Stimulated activated CD8-positive, alpha-beta memory T cell treated with anti-CD3 and anti-CD28 coated beads, Interleukin-7, amount 100 ng/mL, for 1 hour (primary cell): Measurements from ENCODE around the gene RPS19BP1.

Experiments
- DNase-seq, 2 donors: peaks; one replicate each; pipeline ENCODE4 v3.0.0-alpha.2; 2020; ENCODE audit warnings: low read depth in 2 of 2

Gene RPS19BP1, protein sequence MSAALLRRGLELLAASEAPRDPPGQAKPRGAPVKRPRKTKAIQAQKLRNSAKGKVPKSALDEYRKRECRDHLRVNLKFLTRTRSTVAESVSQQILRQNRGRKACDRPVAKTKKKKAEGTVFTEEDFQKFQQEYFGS

GRCh38 chr22:39532215-39533073 lies at the start of gene RPS19BP1:
RPS19BP1 (minus strand) TSS chr22:39532748; CDS start chr22:39532738, 10 bp downstream.
- DNase-seq, result peak; percentile 96 to 98

DNA sequence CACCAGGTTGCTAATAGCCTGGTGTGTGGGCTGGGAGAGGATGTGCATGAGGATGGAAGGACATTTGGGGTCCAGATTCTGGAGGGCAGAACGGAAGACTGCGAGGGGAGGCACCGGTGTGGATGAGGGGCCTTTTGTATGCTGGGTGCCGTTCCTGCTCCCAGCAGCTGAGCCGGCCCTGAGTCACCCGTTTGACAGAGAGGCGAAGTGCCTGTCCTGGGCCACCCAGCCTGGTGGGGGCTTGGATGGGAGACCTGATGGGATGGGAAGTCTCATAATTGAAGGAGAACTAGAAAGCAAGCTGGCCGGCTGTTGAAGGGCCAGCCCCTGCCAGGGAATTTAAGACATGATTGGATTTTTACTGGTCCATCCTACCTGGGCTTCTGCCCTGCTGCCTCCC lies 48.8 kb upstream of the RPS19BP1 start:
- no peak for DNase-seq

GRCh38 chr22:39580795-39581194 lies 48.2 kb upstream of the RPS19BP1 start:
- no peak for DNase-seq

DNA sequence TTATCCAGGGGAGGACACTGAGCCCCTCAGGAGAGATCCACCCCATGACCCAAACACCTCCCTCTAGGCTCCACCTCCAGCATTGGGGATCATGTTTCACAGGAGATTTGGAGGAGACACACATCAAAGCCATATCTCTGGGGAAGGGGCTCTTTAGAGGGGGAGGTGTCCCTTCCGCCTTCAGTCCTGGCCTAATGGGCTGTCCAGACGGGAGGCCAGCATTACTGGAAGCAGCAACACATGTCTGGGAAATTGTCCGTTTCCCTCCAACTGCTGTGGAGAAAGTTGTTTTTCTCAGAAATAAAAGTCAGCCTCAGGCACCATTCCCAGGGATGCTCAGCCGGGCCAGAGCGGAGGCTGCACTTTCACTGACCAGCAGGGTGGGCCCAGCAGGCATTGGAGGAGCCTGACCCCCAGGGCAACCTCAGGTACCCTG lies 47.5 kb upstream of the RPS19BP1 start:
- no peak for DNase-seq

DNA sequence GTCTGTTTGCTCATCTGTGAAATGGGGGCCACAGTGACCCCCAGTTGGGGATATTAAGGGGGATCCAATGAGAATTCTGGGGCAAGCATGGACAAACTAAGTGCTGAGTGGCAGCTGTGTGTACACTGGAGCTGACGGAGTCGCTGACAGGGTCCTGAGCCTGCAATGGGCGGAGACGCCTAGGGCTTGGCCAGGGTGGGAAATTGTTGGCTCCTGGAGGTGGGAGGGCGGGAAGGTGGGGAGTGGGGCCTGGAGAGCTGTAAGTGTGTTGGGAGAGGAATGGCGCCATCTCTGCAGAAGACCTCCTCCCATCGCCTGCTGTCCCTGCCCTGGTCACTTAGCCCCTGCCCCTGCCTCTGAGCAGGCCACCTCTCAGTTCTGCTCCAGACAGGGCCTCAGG lies 45.4 kb upstream of the RPS19BP1 start:
- DNase-seq, result no peak

GRCh38 chr22:39577366-39577765 lies 44.8 kb upstream of the RPS19BP1 start:
- DNase-seq, result no peak

GRCh38 chr22:39576027-39576426 lies 43.5 kb upstream of the RPS19BP1 start:
- no peak for DNase-seq

DNA sequence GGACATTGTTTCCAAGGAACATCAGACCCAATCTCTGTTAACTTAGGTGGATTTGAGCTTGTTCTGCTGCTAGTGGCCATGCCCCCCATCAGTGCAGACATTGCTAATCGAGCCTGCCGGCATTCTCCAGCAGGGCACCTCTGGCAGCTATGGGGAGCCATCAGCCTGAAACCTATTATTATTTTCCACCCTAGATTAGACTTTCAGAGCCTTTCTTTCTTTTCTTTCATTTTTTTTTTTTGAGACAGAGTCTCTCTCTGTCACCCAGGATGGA lies 42.9 kb upstream of the RPS19BP1 start:
- DNase-seq, result no peak

DNA sequence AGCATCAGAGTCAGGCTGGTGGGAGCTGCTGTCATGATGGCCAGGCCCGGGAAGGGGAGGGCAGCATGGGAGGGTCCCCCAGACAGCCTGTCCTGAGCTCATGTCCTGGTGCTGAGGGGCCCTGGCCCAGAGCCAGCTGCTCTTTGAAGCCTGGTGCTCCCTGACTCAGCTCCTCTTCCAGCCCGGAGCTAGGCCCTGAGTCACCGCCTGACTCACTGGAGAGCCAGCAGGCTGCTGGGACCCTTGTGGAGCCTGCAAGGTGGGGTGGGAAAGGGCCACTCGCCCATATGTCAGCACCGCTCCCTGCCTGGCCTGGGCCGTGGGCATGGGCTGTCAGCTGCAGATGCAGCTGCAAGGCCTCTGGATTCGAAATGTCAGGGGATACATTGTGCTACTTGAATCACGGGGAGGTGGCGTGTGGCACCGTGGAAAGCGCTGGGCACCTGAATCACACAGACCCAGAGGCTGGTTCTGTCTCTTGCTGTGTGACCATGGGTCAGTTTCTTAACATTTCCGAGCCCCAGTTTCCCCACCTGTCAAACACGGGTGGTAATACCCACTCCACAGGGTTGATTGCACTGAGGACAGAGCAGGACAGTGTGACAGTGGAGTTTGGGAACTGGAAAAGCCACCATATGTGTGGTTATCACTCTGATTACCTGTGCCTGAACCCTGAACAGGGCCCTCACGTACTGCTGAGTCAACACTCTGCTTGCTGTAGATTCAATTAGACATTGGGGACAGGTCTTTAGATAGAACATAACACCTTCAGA lies 42.4 kb upstream of the RPS19BP1 start:
- DNase-seq, result no peak

DNA sequence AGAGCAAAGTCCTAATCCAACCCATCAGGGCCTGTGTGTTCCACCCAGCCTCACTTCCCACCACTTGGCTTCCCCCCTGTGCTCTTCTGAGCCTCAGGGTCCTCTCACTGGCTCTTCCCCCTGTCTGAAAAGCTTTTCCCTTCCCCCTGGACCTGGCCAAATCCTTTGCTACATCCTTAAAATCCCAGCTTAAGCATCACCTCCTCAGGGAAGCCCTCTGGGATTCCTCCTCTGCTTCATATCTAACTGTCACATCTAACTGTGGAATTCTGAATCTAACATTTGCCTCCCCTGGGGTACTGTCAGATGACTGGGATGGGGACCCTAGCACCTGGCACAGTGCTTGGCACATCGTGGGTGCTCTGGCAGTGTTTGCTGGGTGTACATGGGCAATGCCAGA lies 39.0 kb upstream of the RPS19BP1 start:
- no peak for DNase-seq

DNA sequence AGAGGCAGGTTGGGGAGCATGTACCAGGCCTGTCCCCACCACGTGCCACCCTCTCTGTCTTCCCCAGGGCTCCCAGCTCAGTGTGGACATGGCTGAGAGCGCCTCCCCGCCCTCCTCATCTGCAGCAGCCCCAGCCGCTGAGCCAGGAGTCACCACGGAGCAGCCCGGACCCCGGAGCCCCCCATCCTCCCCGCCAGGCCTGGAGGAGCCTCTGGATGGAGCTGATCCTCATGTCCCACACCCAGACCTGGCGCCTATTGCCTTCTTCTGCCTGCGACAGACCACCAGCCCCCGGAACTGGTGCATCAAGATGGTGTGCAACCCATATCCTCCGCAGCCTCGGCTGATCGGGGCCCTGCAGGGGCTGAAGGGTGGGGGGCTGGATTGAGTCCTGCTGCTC lies 38.1 kb upstream of the RPS19BP1 start, which contains the start of gene CACNA1I:
Gene CACNA1I, plus strand, starts transcription at position 89 of the 400 bp plus-strand sequence. Its CDS starts 0 bp downstream, at position 89.
- DNase-seq, result no peak

GRCh38 chr22:39570226-39570625 lies 37.7 kb upstream of the RPS19BP1 start:
- no peak for DNase-seq

GRCh38 chr22:39569066-39569465 lies 36.5 kb upstream of the RPS19BP1 start:
- DNase-seq, result no peak

DNA sequence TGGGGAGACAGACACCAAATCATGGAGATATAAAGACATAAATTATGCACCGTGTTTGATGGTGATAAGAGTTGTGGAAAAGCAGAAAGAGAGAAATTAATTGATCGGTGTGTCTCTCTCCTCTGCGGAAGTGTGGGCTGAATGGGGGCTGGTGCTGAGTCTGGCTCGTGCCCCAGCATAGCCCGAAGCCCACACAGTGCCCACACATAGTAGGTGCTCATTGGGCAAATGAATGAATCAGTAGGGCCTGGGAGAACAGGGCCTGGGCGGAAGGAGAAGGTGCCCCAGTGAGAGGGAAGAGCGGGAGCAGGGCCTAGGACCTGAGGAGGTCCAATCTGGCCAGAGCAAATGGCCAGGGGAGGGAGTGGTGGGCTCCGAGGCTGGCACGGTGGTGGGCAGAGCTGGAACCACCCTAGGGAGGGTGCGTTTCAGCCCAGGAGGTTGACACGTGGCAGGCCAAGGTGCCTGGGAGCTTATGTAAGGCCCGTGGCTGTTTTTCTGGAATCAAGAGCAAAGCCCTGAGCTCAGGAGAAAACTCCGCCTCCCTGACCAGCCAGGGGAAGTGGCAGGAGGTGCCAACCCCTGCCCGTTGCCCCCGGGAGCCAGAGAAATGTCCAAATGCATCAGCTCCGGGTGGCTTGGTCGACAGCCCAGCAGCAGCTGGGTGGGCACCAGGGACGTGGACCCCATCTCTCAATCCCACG lies 35.9 kb upstream of the RPS19BP1 start:
- DNase-seq, result no peak

- DNase-seq, result no peak
Measured at GRCh38 chr22:39567135-39567946, 34.8 kb upstream of the RPS19BP1 start.

DNA sequence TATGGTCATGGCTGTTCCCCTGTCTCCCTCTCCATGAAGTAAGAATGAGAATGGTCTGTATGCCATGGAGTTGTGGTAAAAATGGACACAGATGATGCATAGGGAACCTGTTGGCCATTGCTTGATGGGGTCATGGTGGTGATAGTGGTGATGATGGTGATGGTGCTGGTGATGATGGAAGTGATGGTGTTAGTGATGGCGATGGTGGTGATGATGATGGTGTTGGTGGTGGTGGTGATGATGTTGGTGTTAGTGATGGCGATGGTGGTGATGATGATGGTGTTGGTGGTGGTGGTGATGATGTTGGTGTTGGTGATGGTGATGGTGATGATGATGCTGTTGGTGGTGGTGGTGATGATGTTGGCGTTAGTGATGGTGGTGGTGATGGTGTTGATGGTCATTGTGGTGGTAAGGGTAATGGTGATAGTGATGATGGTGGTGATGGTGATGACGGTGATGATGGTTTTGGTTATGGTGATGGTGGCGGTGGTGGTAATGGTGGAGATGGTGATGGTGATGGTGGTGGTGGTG lies 32.9 kb upstream of the RPS19BP1 start:
- no peak for DNase-seq

DNA sequence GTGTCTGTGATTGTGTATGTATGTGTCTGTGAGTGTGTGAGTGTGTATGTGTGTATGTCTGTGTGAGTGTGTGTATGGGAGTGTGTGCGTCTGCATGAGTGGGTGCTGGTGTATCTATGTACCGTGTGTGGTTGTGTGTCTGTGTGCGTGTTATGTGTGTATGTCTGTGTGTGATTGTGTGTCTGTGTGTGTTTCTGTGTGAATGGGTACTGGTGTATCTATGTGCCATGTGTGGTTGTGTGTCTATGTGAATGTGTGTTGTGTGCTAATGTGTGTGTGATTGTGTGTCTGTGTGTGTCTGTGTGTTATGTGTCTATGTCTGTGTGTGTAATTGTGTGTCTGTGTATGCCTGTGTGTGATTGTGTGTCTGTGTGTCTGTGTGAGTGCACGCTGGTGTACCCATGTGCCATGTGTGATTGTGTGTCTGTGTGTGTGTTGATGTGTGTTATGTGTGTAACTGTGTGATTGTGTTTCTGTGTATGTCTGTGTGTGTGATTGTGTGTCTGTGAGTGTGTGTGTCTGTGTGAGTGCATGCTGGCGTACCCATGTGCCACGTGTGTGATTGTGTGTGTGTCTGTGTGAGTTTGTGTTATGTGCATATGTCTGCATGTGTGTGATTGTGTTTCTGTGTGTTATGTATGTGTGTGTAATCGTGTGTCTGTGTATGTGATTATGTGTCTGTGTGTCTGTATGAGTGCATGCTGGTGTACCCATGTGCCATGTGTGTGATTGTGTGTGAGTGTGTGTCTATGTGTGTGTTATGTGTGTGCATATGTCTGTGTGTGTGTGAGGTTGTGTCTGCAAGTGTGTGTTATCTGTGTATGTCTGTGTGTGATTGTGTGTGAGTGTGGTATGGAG lies 31.3 kb upstream of the RPS19BP1 start:
- DNase-seq, result no peak

- DNase-seq, result no peak
Measured at GRCh38 chr22:39562839-39563489, 30.4 kb upstream of the RPS19BP1 start.

- DNase-seq, result no peak
Measured at GRCh38 chr22:39560127-39560526, 27.6 kb upstream of the RPS19BP1 start.
